HG03135 (cell line): ENCODE measurements around the gene PPARA.

ENCODE experiments used
- ATAC-seq: cut with Tn5 transposase; IDR thresholded peaks from one replicate; pipeline ENCODE4 v1.9.1; 2021; ENCODE audit warnings: mild to moderate bottlenecking, moderate library complexity; ENCODE audit not compliant: unreplicated experiment

Gene PPARA

GRCh38 chr22:46202897-46203600, 52.7 kb downstream of the PPARA start:
- ATAC-seq: no peak

DNA sequence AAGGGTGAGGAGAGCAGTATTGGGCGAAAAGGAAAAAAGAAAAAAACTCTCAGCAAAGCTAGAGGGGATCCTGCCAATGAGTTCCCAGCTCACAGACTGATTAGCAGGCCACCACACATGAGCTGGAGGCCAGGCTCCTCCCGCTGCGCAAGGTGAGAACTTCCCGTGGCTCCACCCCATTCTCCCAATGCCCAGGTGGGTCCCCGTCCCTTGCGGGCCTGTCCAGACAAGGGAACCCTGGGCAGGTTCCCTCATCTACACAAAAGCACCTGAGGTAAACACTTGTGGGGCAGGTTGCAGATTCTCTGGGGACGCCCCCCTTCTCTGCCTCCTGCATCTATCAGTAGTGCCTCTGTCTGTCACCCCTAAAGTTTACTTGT, 53.3 kb downstream of the PPARA start:
- no peak for ATAC-seq

- no peak for ATAC-seq
These were observed 58.9 kb downstream of the PPARA start for GRCh38 chr22:46209262-46209661.

DNA sequence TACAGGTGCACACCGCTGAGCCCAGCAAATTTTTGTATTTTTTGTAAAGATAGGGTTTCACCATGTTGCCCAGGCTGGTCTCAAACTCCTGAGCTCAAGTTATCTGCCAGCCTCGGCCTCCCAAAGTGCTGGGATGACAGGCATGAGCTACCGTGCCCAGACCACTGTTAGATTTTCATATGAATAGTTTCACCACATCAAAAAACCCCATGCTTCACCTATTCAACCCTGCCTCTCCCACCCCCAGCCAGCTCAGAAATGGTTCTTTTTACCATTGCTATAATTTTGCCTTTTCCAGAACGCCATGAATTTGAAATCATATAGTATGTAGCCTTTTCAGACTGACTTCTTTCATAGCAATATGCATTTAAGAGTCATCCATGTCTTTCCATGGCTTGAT, 61.9 kb downstream of the PPARA start:
- ATAC-seq: no peak

- ATAC-seq: no peak
These were observed 62.7 kb downstream of the PPARA start for GRCh38 chr22:46213052-46213451.

GRCh38 chr22:46214149-46214548, 63.8 kb downstream of the PPARA start:
- no peak for ATAC-seq

DNA sequence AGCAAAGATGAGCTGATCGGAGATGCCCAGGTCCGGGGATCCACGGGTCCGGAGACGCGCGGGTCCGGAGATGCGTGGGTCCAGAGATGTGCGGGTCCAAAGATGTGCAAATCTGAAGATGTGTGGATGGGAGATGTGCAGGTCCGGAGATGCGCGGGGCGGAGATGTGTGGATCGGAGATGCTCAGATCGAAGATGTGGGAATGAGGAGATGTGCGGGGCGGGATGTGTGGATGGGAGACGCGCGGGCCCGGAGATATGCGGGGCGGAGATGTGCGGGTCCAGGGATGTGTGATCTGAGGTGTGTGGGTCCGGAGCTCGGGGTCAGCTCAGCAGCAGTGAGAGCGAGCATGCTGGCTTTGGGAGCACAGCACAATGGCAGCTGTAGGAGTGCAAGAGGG, 64.3 kb downstream of the PPARA start:
- no peak for ATAC-seq

GRCh38 chr22:46219636-46220035, 69.3 kb downstream of the PPARA start:
- ATAC-seq: no peak

DNA sequence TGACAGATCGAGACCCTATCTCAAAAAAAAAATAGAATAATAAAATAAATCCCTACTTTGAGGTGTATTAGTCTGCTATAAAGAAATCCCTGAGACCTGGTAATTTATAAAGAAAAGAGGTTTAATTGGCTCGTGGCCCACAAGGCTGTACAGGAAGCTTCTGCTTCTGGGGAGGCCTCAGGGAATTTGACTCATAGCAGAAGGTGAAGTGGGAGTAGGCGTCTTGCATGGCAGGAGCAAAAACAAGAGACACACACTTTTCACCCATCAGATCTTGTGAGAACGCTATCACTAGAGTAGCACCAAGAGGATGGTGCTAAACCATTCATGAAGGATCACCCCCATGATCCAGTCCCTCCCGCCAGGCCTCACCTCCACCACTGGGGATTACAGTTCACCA, 70.6 kb downstream of the PPARA start:
- no peak for ATAC-seq

GRCh38 chr22:46224044-46224897, 73.9 kb downstream of the PPARA start:
- no peak for ATAC-seq

GRCh38 chr22:46224898-46225290, 74.6 kb downstream of the PPARA start:
- no peak for ATAC-seq

DNA sequence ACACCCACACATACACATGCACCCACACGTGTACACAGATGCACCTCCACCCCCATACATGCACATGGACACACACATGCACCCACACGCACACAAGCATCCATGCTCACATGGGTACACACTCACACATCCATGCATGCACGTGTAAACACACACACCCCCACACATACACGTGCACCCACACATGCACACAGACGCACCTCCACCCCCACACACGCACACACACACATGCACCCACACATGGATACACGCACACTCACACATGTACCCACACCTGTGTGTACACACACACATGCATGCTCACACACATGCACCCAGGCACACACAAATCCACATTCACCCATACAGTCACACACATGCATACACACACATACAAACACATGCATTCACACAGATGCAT, 75.3 kb downstream of the PPARA start:
- no peak for ATAC-seq

- no peak for ATAC-seq
These were observed 76.3 kb downstream of the PPARA start for GRCh38 chr22:46226577-46226976.

DNA sequence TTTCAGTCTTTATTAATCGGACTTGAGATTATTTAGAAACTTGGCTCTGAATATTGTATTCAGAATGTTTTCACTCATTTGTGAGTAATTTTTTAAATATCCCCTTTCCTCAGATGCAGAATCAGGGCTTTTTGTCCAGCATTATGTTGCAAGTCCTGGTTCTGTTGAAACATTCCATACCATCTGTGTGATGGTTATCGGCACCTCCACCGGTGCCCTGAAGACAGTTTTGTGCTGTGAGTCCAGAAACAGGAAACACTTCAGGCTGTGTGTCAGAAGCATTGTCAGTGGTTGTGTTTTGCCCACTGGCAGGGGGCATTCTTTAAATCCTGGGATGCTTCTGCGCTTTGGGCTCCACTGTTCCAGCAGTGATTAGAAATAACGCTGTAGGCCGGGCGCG, 79.4 kb downstream of the PPARA start:
- ATAC-seq: no peak

- no peak for ATAC-seq
These were observed 80.1 kb downstream of the PPARA start for GRCh38 chr22:46230262-46230901.

DNA sequence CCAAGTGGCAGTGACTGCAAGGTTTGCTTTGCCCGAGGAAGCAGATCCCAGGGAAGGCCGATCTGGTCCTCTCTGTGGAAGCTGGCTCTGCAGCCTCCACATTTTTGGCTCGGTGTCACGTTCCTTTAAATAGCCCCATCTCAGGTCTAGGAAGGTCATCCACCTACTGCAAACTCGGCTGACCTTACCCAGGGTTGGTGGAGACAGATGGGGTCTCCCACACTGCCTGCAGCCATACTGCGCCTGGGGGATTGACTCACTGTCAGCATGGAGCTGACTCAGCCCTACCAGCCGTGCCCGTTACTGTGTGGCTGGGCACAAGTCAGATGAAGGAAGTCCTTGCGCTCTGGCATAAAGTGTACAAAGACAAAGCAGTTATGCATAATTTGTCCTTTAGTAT, 82.9 kb downstream of the PPARA start:
- ATAC-seq: no peak

DNA sequence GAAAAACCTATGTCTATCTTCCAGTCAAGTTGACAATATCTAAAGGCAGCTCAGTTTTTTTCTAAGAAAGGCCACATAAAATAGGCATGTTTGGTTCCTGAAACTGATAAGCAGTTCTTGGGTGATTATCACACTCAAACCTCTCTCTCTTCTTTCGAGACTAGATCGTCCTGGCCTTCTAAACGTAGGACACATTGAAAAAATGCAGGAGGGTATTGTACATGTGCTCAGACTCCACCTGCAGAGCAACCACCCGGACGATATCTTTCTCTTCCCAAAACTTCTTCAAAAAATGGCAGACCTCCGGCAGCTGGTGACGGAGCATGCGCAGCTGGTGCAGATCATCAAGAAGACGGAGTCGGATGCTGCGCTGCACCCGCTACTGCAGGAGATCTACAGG, 84.6 kb downstream of the PPARA start:
- ATAC-seq: no peak

GRCh38 chr22:46237453-46238124, 87.3 kb downstream of the PPARA start:
- no peak for ATAC-seq

GRCh38 chr22:46238541-46238940, 88.2 kb downstream of the PPARA start:
- ATAC-seq: no peak

- ATAC-seq: no peak
These were observed 89.1 kb downstream of the PPARA start for GRCh38 chr22:46239261-46240048.

DNA sequence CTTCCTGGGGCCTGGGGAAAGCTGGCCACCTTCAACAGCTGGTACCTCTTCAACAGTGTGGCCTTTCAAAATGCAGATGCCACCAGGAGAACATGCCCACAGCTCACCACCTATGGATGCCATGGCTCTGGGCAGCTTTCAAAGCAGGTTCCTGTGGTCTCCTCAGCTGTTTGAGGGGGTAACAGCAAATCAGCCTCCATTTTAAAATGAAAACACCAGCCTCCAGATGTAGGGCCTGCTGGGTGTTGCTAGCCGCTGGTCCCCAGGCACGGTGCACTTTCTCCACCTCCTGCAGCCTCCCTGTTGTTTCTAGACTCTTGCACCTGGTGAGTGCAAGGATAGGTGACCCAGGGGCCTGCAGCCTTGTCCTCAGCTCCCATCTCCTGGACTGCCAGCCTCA, 89.7 kb downstream of the PPARA start:
- ATAC-seq: no peak
